GM19035 (cell line): ENCODE data around the gene CD96.
"Not testable (repeated sequence)": the region's sequence is repeated elsewhere in the genome, so short reads cannot be mapped to it uniquely, and the experiment has no call there.

ENCODE experiments used
- ATAC-seq: cut with Tn5 transposase; IDR thresholded peaks from one replicate; pipeline ENCODE4 v1.9.1; 2021; ENCODE audit not compliant: unreplicated experiment

CD96 gene

DNA sequence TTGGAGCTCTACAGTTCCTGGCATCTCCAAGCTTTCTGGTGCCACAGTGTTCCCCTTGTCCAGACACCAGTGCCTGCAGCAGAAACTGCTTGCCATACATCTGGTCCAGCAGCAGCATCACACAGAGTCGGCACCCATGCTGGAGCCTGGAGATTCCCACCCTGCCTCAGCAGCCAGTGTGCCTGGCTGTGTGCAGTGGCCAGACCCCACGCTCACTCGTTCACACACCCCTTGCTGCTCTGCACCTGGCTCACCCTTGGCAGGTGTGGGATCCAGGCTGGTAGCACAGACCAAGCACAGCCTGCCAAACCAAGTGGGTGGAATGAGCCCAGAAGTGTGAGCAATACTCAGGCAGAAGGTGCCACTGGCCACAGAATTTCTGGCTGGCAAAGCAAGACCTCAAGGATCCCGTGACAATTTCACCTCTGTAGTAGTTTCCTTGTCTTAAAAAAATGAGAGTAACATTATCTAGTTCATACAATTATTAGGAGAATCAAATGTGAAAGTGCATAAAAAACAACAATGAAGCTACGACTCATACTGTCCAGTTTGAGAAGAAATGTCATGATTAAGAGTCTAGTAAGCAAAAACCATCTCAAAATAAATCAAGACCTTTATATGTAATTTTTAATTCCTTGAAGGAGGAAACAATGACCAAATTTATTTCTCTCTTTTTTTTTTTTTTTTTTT, 76.1 kb downstream of the CD96 start:
- ATAC-seq, result no peak

GRCh38 chr3:111618945-111619344, 76.9 kb downstream of the CD96 start:
- no peak for ATAC-seq

DNA sequence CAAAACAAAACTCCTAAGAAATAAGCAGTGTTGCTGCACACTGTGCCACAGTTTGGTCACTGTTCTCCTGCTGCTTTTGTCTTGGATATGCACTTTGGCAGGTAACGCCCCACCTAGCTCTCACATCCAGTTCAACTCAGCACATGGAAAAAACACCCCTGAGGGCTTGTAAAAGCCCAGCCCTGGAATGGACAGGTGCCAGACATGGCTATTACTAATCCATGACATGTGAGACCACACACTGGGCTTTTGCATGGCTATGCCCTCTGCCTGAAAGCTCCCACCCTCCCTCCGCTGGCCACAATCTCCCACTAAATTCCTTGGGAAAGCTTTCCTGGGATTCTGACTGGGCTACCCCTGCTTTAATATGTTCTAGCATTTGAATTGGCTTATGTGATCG, 77.8 kb downstream of the CD96 start:
- ATAC-seq, result no peak

DNA sequence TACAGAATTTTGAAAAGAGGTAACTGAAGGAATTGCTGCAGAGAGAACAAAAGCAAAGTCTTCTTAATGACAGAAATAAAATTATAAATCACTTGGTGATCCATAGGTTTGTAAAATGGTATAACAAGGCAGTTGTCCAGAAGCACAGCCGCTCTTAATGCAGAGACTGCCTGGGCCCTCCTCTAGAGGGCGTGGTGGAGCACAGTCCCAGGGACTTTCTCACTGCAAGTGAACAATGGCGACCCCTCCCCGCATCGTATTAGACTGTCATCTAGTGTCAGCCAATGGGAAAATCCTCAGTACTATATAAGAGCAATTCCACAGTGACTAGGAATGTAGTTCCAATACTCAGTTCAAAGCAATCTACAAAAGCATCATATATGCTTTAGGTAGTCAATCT, 79.5 kb downstream of the CD96 start:
- ATAC-seq, result no peak

DNA sequence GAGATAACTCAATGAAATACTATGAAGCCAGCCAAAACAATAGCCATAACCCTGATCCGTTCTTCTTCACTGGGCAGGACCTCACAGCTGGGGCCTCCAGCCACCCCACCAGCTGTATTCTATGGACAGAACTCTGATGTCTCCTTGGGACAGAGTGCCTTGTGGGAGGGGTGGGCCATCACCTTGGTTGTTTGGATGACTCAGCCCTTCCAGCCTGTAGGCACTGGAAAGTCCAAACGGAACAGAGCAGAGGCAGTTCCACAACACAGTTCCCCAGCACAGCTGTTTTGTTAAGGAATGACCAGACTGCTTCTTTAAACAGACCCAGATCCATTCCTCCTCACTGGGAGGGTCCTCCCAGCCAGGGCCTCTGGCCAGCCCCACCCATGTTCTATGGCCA, 85.1 kb downstream of the CD96 start:
- ATAC-seq, result no peak

DNA sequence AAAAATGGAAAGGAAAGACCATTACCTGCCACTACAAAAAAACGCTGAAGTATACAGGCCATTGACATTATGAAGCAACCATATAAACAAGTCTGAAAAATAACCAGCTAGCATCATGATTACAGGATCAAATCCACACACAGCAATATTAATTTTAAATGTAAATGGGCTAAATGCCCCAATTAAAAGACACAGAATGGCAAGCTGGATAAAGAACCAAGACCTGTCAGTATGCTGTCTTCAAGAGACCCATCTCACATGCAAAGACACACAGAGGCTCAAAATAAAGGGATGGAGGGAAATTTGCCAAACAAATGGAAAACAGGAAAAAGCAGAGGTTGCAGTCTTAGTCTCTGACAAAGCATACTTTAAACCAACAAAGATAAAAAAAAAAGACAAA, 87.0 kb downstream of the CD96 start:
- not testable (repeated sequence) for ATAC-seq

GRCh38 chr3:111630638-111631037, 88.6 kb downstream of the CD96 start:
- not testable (repeated sequence) for ATAC-seq

DNA sequence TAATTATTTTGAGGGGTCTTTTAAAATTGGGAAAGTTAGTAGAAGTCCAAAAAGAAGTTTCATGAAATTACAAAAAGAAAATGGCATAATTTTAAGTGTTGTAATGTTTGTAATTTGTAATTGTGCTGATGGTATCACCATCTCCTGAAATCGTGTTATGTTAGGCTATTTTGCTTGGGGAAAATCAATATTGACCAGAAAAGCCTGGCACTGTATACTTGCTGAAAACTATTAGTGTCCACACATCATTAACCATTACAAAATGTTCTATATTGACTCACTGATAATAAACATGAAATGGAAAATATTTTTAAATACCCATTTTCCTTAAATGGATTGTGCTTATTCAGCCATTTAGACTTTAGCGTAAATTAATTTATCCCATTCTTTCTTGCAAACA, 93.4 kb downstream of the CD96 start:
- ATAC-seq, result no peak

DNA sequence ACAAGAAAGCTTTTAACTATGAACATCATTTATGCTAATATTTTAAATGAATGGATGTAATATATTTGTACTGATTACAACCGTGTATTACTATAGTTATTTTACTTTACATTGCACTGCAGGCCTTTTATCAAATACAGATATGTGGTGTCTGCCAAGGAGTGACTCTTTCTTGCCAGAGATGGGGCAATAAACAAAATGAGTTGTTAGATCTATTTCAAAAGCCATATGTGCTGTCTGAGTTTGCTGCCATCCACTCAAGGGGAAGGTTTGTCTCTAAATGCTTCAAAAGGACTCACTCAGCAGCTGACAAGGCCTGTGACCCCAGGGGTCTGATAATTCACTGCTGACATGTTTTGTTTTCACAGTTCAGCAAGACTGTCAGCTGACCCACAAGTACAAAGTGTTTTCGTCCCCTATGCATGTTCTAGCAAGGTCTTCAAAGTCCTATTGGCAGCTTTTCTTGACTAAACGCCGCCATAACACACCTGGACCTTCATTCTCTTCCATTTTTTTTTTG, 94.4 kb downstream of the CD96 start:
- no peak for ATAC-seq

- no peak for ATAC-seq
Observed at GRCh38 chr3:111639316-111639715, 97.3 kb downstream of the CD96 start.

DNA sequence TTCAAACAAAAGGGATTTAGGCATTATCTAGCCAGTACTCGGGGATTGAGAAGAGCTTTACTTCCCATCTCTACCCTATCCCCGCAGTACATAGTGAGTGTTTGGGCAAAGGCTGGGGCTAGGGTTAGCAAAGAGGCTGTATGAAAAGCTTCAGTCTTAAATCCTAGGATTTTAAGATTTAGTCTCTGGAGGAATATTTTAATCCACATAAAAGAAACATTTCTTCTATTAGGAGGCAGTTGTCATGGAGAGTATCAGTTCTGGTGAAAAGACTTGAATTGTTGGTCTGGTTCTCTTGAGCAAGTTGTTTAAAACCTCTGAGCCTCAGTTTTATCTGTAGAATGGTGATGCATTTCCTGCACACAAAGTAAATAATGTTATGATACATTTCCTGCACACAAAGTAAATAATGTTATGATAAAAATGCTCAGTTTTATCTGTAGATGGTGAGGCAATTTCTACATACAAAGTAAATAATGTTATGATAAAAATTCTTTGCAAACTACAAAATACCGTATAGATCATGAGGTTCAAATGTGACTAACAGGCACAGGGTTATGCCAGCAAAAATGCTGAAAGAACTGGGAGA, 107.1 kb downstream of the CD96 start:
- no peak for ATAC-seq

DNA sequence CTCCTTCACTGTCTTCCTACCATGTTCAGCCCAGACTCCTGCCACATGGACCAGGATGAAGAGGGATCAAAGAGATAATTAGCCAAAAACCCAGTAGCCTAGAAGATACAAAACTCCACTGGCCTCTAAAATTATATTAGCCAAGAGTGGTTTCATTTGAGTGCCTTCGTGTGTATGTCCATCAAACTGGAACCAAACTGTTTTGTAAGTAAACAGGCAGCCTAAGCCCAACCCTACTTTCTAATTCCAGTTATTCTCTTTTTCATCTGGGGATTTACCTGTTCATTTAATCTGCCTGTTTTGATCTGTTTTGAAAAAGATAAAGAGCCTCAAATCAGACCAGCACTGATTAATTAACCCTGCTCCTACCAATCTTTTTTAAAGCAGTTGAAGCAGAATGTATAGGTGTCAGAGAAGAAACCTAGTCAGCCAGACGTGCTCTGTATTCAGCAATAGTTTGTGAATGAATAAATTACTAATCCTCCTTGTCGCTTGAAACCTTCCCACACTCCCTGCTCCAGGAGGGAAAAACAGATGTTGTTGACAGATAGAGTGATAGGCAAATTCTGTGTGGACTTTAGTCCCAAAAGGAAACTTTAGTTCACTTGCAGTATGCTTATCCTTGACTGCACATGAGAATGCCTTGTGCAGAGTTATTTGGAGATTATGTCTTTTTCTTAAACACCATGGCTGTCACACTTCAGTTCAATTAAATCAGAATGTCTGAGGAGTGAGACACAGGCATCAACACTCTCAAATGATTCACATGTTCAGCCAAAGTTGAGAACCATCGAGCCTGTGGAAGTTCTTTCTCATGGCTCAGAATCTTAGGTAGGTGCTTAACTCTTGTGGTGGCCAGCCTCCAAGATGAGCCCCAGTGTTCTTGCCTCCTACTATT, 108.6 kb downstream of the CD96 start:
- ATAC-seq, result no peak

GRCh38 chr3:111652492-111653180, 110.6 kb downstream of the CD96 start:
- no peak for ATAC-seq

DNA sequence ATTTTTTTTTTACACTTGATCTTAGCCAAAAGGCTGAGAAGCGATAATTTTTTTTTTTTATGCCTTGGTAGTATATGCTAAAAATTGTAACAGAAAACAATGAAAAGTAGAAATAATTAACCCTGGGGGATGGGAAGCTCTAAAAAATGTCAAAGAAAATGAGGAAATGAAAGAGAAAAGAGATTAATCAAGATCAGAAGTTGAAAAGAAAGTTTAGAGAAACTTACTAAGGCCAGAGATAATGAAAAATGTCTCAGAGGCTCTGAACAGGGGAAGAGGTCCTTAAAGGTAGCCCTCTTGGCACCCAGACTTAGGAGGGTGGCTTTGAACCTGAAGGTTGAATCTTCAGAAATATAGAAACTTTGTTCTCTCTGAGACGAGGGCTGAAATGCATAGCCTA, 111.8 kb downstream of the CD96 start:
- no peak for ATAC-seq

DNA sequence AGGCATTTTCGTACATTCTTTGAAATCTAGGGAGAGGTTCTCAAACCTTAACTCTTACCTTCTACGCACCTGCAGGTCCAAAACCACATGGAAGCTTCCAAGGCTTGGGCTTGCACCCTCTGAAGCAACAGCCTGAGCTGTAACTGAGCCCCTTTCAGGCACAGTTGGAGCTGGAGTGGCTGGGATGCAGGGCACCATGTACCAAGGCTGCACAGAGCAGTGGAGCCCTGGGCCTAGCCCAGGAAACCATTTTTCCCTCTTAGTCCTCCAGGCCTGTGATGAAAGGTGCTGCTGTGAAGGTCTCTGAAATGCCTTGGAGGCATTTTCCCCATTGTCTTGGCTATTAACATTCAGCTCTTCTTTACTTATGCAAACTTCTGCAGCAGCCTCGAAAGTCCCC, 120.0 kb downstream of the CD96 start:
- no peak for ATAC-seq

- no peak for ATAC-seq
Observed at GRCh38 chr3:111662907-111663306, 120.9 kb downstream of the CD96 start.

DNA sequence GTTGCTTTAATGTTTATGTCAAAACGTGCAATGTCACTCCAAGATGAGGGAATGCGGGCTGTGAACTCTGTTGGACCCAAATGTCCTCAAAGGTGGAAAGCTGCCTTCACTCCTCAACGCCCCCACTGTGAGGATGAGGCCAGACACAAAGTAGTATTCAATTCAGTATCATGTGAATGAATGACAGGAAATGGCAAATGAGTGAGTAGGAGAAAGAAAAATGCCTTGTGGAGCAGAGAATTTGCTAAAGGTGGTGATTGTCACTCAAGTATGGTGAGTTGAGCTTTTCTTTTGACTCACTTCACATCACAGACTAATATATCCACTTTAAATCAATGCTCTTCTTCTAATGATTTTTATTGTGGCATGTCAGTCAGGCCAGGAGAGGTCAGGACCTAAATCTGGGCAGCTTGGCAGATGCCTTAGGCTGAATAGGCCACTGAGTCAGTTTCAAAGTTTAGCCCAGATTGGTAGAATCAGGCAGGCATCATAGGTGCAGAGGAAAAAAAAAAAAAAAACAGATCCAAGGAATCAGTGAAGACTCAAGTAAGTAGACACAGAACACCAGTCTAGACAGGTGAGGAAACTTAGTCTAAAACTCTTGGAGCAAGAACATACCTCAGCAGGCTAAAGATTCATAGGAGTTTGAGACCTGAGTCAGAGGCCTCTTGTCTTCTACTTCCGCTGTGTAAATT, 124.2 kb downstream of the CD96 start:
- no peak for ATAC-seq

DNA sequence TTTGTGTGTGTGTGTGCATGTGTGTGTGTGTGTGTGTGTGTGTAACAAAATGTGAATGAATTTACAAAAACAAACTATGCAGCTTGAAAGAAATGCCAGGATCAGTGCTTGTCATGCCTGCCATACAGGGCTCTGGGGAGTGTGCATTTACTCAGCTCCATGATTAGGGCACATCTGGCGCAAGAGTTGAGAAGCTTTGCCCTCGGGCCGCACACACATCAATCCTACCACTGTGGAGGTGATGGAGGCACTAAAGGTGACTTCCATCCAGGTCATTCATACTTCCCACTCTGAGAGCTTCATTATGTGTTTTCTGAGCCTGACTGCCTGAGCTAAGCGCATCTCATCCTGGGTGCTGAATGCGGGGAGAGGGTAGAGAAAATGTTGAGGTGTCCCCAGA, 125.2 kb downstream of the CD96 start:
- no peak for ATAC-seq

GRCh38 chr3:111667621-111668239, 125.7 kb downstream of the CD96 start:
- peak; percentile 98 for ATAC-seq

DNA sequence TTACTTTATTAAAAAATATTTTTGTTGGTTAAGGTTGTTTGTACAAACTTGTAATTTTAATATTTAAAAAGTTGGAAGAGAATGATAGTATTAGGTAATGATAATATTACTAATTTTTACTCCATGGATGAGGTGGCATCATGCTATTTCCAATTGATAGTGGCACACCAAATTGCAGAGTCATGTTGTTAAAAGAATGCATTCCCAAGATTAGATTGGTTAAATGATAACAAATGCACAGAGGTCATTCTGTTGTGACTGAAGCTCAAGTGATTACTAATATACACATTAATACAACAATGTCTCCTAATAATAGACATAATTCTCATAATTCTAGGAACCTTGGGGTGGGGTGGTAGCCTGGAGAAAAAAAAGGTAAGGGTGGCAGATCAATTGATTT, 126.3 kb downstream of the CD96 start:
- no peak for ATAC-seq
